HepG2 (cell line): ENCODE measurements around the gene TSPAN17. TPM values are rescaled to one million over a fixed set of nuclear protein-coding genes. Genes with fewer than 3 reads are reported as not detected.
A peak's percentile ranks its signal among the peaks of the same experiment; 100 is the strongest.

Experiments
- AHR ChIP-seq: IDR thresholded peaks from 2 replicates; pipeline ENCODE4 v1.6.1; 2018; ENCODE audit warnings: missing genetic modification reagents, missing compliant biosample characterization
- ESRRA ChIP-seq: sonication (generic); formaldehyde crosslinking; IDR thresholded peaks from 2 replicates; pipeline ENCODE4 v1.5.1; 2020; ENCODE audit warnings: mild to moderate bottlenecking, low read depth, missing genetic modification reagents
- ETV6 ChIP-seq: sonication (generic); formaldehyde crosslinking; conservative IDR thresholded peaks from 2 replicates; pipeline ENCODE4 v1.4.0; 2020; ENCODE audit warnings: missing genetic modification reagents
- FOXC1 ChIP-seq: sonication (generic); formaldehyde crosslinking; IDR thresholded peaks from 2 replicates; pipeline ENCODE4 v1.8.0; 2022; ENCODE audit warnings: mild to moderate bottlenecking, missing genetic modification reagents, borderline replicate concordance
- HOXA7 ChIP-seq: sonication (generic); formaldehyde crosslinking; IDR thresholded peaks from 2 replicates; pipeline ENCODE4 v1.8.1; 2022; ENCODE audit warnings: mild to moderate bottlenecking, missing genetic modification reagents, moderate library complexity
- KAT2B ChIP-seq: fragments of 150-350 bp; IDR thresholded peaks from 2 replicates; pipeline ENCODE4 v1.6.1; 2014; ENCODE audit warnings: low read depth, low read length, borderline replicate concordance
- MBNL3 ChIP-seq: fragments of 250-450 bp; sonication (Bioruptor Pico); conservative IDR thresholded peaks from 2 replicates; pipeline ENCODE4 v1.8.0; 2022; ENCODE audit warnings: mild to moderate bottlenecking, inconsistent platforms
- PITX1 ChIP-seq: sonication (generic); formaldehyde crosslinking; IDR thresholded peaks from 2 replicates; pipeline ENCODE4 v1.5.1; 2020; ENCODE audit warnings: mild to moderate bottlenecking, missing genetic modification reagents
- RXRA ChIP-seq: sonication (generic); formaldehyde crosslinking; IDR thresholded peaks from 2 replicates; pipeline ENCODE4 v1.5.1; 2020; ENCODE audit warnings: missing genetic modification reagents
- SNAI1 ChIP-seq: sonication (generic); formaldehyde crosslinking; IDR thresholded peaks from 2 replicates; pipeline ENCODE4 v1.5.0; 2020; ENCODE audit warnings: mild to moderate bottlenecking, missing genetic modification reagents, borderline replicate concordance
- SP4 ChIP-seq: sonication (generic); formaldehyde crosslinking; IDR thresholded peaks from 2 replicates; pipeline ENCODE4 v1.8.1; 2023; ENCODE audit warnings: mild to moderate bottlenecking, missing genetic modification reagents
- ZIK1 ChIP-seq: sonication (generic); formaldehyde crosslinking; IDR thresholded peaks from 2 replicates; pipeline ENCODE4 v1.5.0; 2020; ENCODE audit warnings: mild to moderate bottlenecking, low read depth, missing genetic modification reagents, borderline replicate concordance
- ZNF292 ChIP-seq: sonication (generic); formaldehyde crosslinking; IDR thresholded peaks from 2 replicates; pipeline ENCODE4 v1.8.1; 2022; ENCODE audit warnings: mild to moderate bottlenecking, low read depth, missing genetic modification reagents, borderline replicate concordance
- ZNF567 ChIP-seq: sonication (generic); formaldehyde crosslinking; IDR thresholded peaks from 2 replicates; pipeline ENCODE4 v1.8.1; 2023; ENCODE audit warnings: mild to moderate bottlenecking, missing genetic modification reagents, borderline replicate concordance
- ZNF577 ChIP-seq: sonication (generic); formaldehyde crosslinking; IDR thresholded peaks from 2 replicates; pipeline ENCODE4 v1.4.0; 2020; ENCODE audit warnings: mild to moderate bottlenecking, low read depth, missing genetic modification reagents, borderline replicate concordance
- polyA plus RNA-seq, 8 experiments: library from polyadenylated mRNA; depleted of rRNA in 3 of 8; stranded (reverse) in 7 of 8; unstranded in 1 of 8; fragments of >200 nt; fragmentation: Illumina TruSeq in 4 of 8; extraction: Trizol in 4 of 8; gene quantifications; 2 replicates each; pipeline versions ENCODE4 v1.2.1 to v1.2.3, GENCODE V29; 2011 to 2016; ENCODE audit warnings: low read depth in 4 of 8, missing spikeins in 1 of 8, mixed read lengths in 1 of 8; ENCODE audit not compliant: insufficient read depth in 1 of 8
- total RNA-seq, 5 experiments: library from RNA; depleted of rRNA; stranded (reverse); fragments of >200 nt; fragmentation: Illumina TruSeq; extraction: Trizol; gene quantifications; 2 replicates each; pipeline ENCODE4 v1.2.3, GENCODE V29; 2016; ENCODE audit warnings: low read depth in 1 of 5
- TF ChIP-seq, protein P1 (sequence below), 2 experiments: sonication (generic) in 1 of 2; formaldehyde crosslinking in 1 of 2; IDR thresholded peaks; 2 replicates each; pipeline versions ENCODE4 v1.5.1 to v1.6.1; 2011 to 2020; ENCODE audit warnings: borderline replicate concordance in 1 of 2, low read depth in 1 of 2, low read length in 1 of 2, mild to moderate bottlenecking in 1 of 2, missing genetic modification reagents in 1 of 2, moderate library complexity in 1 of 2
- TF ChIP-seq, protein P2 (sequence below): sonication (generic); formaldehyde crosslinking; IDR thresholded peaks from 2 replicates; pipeline ENCODE4 v1.4.0; 2020; ENCODE audit warnings: missing genetic modification reagents
- TF ChIP-seq, protein P3 (sequence below): sonication (generic); formaldehyde crosslinking; IDR thresholded peaks from 2 replicates; pipeline ENCODE4 v1.4.0; 2020; ENCODE audit warnings: missing genetic modification reagents, borderline replicate concordance
- TF ChIP-seq, protein P4 (sequence below): sonication (generic); formaldehyde crosslinking; IDR thresholded peaks from 2 replicates; pipeline ENCODE4 v1.4.0; 2020; ENCODE audit warnings: missing genetic modification reagents
- TF ChIP-seq, protein P5 (sequence below): fragments of 450-650 bp; IDR thresholded peaks from 2 replicates; pipeline ENCODE4 v1.6.1; 2016

TSPAN17 gene
- total and polyA plus RNA-seq, 2 of the 13 experiments (the other 11 are each of a cell fraction or from before 2014, with no cell fraction given), result 11.5 to 15.0 TPM

DNA sequence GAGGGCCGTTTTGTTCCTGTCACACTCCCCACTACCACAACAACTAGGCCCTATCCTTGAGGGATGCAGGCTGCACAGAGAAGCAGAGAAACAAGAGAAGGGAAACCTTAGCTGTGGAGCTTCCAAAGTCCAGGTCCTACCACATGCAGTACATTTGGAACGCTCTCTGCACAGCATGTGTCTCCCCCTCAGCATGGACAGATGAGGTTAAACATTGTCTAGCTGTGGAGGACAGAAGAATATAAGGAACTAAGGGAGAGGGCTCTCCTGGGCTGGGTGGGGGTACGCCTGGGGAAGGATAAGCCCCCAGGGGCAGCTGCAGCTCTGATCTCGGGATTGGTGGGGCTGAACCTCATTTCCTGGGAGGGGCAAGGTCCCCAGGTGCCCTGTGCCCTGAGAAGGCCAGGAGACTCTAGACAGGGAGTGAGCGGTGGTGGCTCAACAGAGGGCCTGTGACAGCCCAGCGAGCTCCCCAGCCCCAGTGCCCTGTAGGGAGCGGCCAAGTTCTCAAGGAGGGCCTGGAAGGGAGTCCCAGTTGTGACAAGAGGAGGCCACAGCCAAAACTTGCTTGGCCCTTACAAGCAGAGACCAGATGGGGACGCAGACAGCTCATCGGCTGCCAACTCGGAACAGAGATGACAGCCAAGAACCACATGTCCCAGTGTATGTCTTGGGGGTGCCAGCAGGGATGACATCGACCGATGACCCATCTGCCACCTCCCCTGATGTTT lies 30.1 kb downstream of the TSPAN17 start (continued):
- TF ChIP-seq, protein P1, sequence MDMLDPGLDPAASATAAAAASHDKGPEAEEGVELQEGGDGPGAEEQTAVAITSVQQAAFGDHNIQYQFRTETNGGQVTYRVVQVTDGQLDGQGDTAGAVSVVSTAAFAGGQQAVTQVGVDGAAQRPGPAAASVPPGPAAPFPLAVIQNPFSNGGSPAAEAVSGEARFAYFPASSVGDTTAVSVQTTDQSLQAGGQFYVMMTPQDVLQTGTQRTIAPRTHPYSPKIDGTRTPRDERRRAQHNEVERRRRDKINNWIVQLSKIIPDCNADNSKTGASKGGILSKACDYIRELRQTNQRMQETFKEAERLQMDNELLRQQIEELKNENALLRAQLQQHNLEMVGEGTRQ (IDR thresholded peaks at IDR 0.05; ENCODE audit: low read depth, low read length), result no peak
- TF ChIP-seq, protein P1 (CRISPR knock-in tag; IDR thresholded peaks at IDR 0.05; ENCODE audit: borderline replicate concordance), result no peak
- TF ChIP-seq FOXC1 (CRISPR knock-in tag) (no peak), AHR (CRISPR knock-in tag) (no peak), HOXA7 (CRISPR knock-in tag) (no peak), ZIK1 (CRISPR knock-in tag) (no peak), MBNL3 (CRISPR knock-in tag) (no peak), ESRRA (no peak), ZNF567 (CRISPR knock-in tag) (no peak), ZNF577 (CRISPR knock-in tag) (no peak), SP4 (CRISPR knock-in tag) (no peak), RXRA (CRISPR knock-in tag) (no peak), PITX1 (peak; percentile 67), ETV6 (no peak), ZNF292 (CRISPR knock-in tag) (peak; percentile 56; the same call in 1 of the 2 replicates), KAT2B (no peak), SNAI1 (CRISPR knock-in tag) (no peak)
- TF ChIP-seq, protein P2, sequence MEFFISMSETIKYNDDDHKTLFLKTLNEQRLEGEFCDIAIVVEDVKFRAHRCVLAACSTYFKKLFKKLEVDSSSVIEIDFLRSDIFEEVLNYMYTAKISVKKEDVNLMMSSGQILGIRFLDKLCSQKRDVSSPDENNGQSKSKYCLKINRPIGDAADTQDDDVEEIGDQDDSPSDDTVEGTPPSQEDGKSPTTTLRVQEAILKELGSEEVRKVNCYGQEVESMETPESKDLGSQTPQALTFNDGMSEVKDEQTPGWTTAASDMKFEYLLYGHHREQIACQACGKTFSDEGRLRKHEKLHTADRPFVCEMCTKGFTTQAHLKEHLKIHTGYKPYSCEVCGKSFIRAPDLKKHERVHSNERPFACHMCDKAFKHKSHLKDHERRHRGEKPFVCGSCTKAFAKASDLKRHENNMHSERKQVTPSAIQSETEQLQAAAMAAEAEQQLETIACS (CRISPR knock-in tag), result no peak
- TF ChIP-seq, protein P3, sequence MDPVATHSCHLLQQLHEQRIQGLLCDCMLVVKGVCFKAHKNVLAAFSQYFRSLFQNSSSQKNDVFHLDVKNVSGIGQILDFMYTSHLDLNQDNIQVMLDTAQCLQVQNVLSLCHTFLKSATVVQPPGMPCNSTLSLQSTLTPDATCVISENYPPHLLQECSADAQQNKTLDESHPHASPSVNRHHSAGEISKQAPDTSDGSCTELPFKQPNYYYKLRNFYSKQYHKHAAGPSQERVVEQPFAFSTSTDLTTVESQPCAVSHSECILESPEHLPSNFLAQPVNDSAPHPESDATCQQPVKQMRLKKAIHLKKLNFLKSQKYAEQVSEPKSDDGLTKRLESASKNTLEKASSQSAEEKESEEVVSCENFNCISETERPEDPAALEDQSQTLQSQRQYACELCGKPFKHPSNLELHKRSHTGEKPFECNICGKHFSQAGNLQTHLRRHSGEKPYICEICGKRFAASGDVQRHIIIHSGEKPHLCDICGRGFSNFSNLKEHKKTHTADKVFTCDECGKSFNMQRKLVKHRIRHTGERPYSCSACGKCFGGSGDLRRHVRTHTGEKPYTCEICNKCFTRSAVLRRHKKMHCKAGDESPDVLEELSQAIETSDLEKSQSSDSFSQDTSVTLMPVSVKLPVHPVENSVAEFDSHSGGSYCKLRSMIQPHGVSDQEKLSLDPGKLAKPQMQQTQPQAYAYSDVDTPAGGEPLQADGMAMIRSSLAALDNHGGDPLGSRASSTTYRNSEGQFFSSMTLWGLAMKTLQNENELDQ (CRISPR knock-in tag), result no peak
- TF ChIP-seq, protein P4, sequence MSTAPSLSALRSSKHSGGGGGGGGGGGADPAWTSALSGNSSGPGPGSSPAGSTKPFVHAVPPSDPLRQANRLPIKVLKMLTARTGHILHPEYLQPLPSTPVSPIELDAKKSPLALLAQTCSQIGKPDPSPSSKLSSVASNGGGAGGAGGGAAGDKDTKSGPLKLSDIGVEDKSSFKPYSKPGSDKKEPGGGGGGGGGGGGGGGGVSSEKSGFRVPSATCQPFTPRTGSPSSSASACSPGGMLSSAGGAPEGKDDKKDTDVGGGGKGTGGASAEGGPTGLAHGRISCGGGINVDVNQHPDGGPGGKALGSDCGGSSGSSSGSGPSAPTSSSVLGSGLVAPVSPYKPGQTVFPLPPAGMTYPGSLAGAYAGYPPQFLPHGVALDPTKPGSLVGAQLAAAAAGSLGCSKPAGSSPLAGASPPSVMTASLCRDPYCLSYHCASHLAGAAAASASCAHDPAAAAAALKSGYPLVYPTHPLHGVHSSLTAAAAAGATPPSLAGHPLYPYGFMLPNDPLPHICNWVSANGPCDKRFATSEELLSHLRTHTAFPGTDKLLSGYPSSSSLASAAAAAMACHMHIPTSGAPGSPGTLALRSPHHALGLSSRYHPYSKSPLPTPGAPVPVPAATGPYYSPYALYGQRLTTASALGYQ, result no peak
- TF ChIP-seq, protein P5, sequence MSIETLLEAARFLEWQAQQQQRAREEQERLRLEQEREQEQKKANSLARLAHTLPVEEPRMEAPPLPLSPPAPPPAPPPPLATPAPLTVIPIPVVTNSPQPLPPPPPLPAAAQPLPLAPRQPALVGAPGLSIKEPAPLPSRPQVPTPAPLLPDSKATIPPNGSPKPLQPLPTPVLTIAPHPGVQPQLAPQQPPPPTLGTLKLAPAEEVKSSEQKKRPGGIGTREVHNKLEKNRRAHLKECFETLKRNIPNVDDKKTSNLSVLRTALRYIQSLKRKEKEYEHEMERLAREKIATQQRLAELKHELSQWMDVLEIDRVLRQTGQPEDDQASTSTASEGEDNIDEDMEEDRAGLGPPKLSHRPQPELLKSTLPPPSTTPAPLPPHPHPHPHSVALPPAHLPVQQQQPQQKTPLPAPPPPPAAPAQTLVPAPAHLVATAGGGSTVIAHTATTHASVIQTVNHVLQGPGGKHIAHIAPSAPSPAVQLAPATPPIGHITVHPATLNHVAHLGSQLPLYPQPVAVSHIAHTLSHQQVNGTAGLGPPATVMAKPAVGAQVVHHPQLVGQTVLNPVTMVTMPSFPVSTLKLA, result no peak
